SKM-1 (cell line): ENCODE measurements around the gene TAF13.

ENCODE experiments used
- DNase-seq: peaks from one replicate; lab custom pipeline; 2025; ENCODE audit not compliant: unreplicated experiment; lab: John Stamatoyannopoulos, UW

Gene TAF13

GRCh38 chr1:109075531-109076490, at the start of gene TAF13:
TSS of gene TAF13 (minus strand) at chr1:109076003. CDS start at chr1:109075947, 56 bp downstream.
- DNase-seq: peak; percentile 72

- DNase-seq: no peak
Observed at GRCh38 chr1:109120356-109120755, 44.6 kb upstream of the TAF13 start.

- no peak for DNase-seq
Observed at GRCh38 chr1:109118089-109118488, 42.3 kb upstream of the TAF13 start.

- DNase-seq: no peak
Observed at GRCh38 chr1:109116286-109116685, 40.5 kb upstream of the TAF13 start.

- DNase-seq: no peak
Observed at GRCh38 chr1:109115685-109116084, 39.9 kb upstream of the TAF13 start.

- DNase-seq: no peak
Observed at GRCh38 chr1:109114342-109114674, 38.5 kb upstream of the TAF13 start.

GRCh38 chr1:109113590-109114341, 38.0 kb upstream of the TAF13 start, which contains the start of gene ELAPOR1:
TSS of gene ELAPOR1 (plus strand) at chr1:109114115. CDS start at chr1:109114184, 69 bp downstream.
- DNase-seq: no peak

GRCh38 chr1:109112652-109113285, 37.0 kb upstream of the TAF13 start:
- DNase-seq: peak; percentile 66

- no peak for DNase-seq
Observed at GRCh38 chr1:109112056-109112651, 36.4 kb upstream of the TAF13 start.

- peak; percentile 77 for DNase-seq
Observed at GRCh38 chr1:109111386-109112055, 35.7 kb upstream of the TAF13 start.

GRCh38 chr1:109109906-109110305, 34.1 kb upstream of the TAF13 start:
- DNase-seq: no peak

- DNase-seq: no peak
Observed at GRCh38 chr1:109107785-109108184, 32.0 kb upstream of the TAF13 start.

- DNase-seq: no peak
Observed at GRCh38 chr1:109105881-109106280, 30.1 kb upstream of the TAF13 start.

GRCh38 chr1:109104364-109105151, 28.8 kb upstream of the TAF13 start:
- no peak for DNase-seq

- peak; percentile 92 for DNase-seq
Observed at GRCh38 chr1:109099938-109100773, 24.4 kb upstream of the TAF13 start.

- no peak for DNase-seq
Observed at GRCh38 chr1:109096120-109096519, 20.3 kb upstream of the TAF13 start.

GRCh38 chr1:109095631-109096030, 19.8 kb upstream of the TAF13 start:
- DNase-seq: no peak

GRCh38 chr1:109094871-109095270, 19.1 kb upstream of the TAF13 start:
- DNase-seq: no peak

- no peak for DNase-seq
Observed at GRCh38 chr1:109094377-109094803, 18.6 kb upstream of the TAF13 start.
